Mesenchymal stem cell (in vitro differentiated cells and primary cell): ENCODE results near the gene ZCCHC7.
A peak's percentile ranks its signal among the peaks of the same experiment; 100 is the strongest.

Source experiments
- DNase-seq: peaks from one replicate; pipeline ENCODE4 v3.0.0-alpha.2; 2013
- H2AFZ ChIP-seq: one replicate; pipeline ENCODE4 v1.6.1; 2013; ENCODE audit warnings: low read depth, mild to moderate bottlenecking, control low read depth, inconsistent platforms, low read length, moderate library complexity
- H2AK5ac ChIP-seq: 2 replicates; pipeline ENCODE4 v1.6.1; 2013; ENCODE audit warnings: low read length, moderate library complexity, mild to moderate bottlenecking, inconsistent platforms; ENCODE audit not compliant: severe bottlenecking
- H2BK120ac ChIP-seq: one replicate; pipeline ENCODE4 v1.6.1; 2013; ENCODE audit warnings: low read depth, mild to moderate bottlenecking, inconsistent platforms, low read length, moderate library complexity
- H2BK12ac ChIP-seq, 2 experiments: one replicate each; pipeline ENCODE4 v1.6.1; 2013; ENCODE audit warnings: inconsistent platforms in 2 of 2, low read length in 2 of 2, mild to moderate bottlenecking in 2 of 2, moderate library complexity in 2 of 2, control low read depth in 1 of 2
- H2BK15ac ChIP-seq: one replicate; pipeline ENCODE4 v1.6.1; 2013; ENCODE audit warnings: mild to moderate bottlenecking, low read depth, inconsistent platforms; ENCODE audit not compliant: poor library complexity, severe bottlenecking
- H2BK5ac ChIP-seq: 2 replicates; pipeline ENCODE4 v1.6.1; 2013; ENCODE audit warnings: low read depth, mild to moderate bottlenecking, low read length, control low read depth, inconsistent platforms; ENCODE audit not compliant: poor library complexity, severe bottlenecking
- H3K14ac ChIP-seq, 2 experiments: one replicate each; pipeline ENCODE4 v1.6.1; 2013; ENCODE audit warnings: inconsistent platforms in 2 of 2, low read length in 2 of 2, control low read depth in 1 of 2, mild to moderate bottlenecking in 1 of 2, moderate library complexity in 1 of 2
- H3K18ac ChIP-seq, 2 experiments: one replicate each; pipeline ENCODE4 v1.6.1; 2013; ENCODE audit warnings: inconsistent platforms in 2 of 2, low read length in 2 of 2, control low read depth in 1 of 2, low read depth in 1 of 2, mild to moderate bottlenecking in 1 of 2
- H3K23ac ChIP-seq, 2 experiments: one replicate each; pipeline ENCODE4 v1.6.1; 2013; ENCODE audit warnings: inconsistent platforms in 2 of 2, low read length in 2 of 2, mild to moderate bottlenecking in 2 of 2, moderate library complexity in 2 of 2, control low read depth in 1 of 2
- H3K27ac ChIP-seq: 2 replicates; pipeline ENCODE4 v1.5.1; 2013; ENCODE audit warnings: mild to moderate bottlenecking, moderate library complexity, low read length, control low read depth, inconsistent platforms; ENCODE audit not compliant: poor library complexity, severe bottlenecking
- H3K27me3 ChIP-seq, 2 experiments: 2 replicates each; pipeline versions ENCODE4 v1.6.1 to v1.7.0; 2013; ENCODE audit warnings: low read length in 2 of 2, mild to moderate bottlenecking in 2 of 2, moderate library complexity in 2 of 2, control low read depth in 1 of 2, inconsistent platforms in 1 of 2; ENCODE audit not compliant: control insufficient read depth in 1 of 2, insufficient read depth in 1 of 2
- H3K36me3 ChIP-seq, 2 experiments: 2 replicates each; pipeline versions ENCODE4 v1.6.1 to v1.7.0; 2013; ENCODE audit warnings: low read length in 2 of 2, control low read depth in 1 of 2, inconsistent platforms in 1 of 2, low read depth in 1 of 2, mild to moderate bottlenecking in 1 of 2; ENCODE audit not compliant: insufficient read depth in 2 of 2, control insufficient read depth in 1 of 2
- H3K4ac ChIP-seq, 2 experiments: one replicate each; pipeline ENCODE4 v1.6.1; 2013; ENCODE audit warnings: inconsistent platforms in 2 of 2, low read length in 2 of 2, mild to moderate bottlenecking in 2 of 2, moderate library complexity in 2 of 2, control low read depth in 1 of 2, low read depth in 1 of 2
- H3K4me1 ChIP-seq: 2 replicates; pipeline ENCODE4 v1.6.1; 2013; ENCODE audit warnings: low read depth, low read length, control low read depth; ENCODE audit not compliant: control insufficient read depth, insufficient read depth
- H3K4me2 ChIP-seq: 2 replicates; pipeline ENCODE4 v1.6.1; 2013; ENCODE audit warnings: low read length, mild to moderate bottlenecking, inconsistent platforms; ENCODE audit not compliant: poor library complexity, severe bottlenecking
- H3K4me3 ChIP-seq, 2 experiments: 2 replicates each; pipeline versions ENCODE4 v1.5.1 to v1.7.0; 2013; ENCODE audit warnings: low read length in 2 of 2, mild to moderate bottlenecking in 2 of 2, control low read depth in 1 of 2, low read depth in 1 of 2; ENCODE audit not compliant: insufficient read depth in 1 of 2
- H3K79me1 ChIP-seq: replicated peaks from 2 replicates; pipeline ENCODE4 v1.6.1; 2013; ENCODE audit warnings: mild to moderate bottlenecking, control low read depth, low read length, inconsistent platforms; ENCODE audit not compliant: poor library complexity, severe bottlenecking
- H3K9ac ChIP-seq: 2 replicates; pipeline ENCODE4 v1.7.0; 2013; ENCODE audit warnings: mild to moderate bottlenecking, low read length, moderate library complexity
- H3K9me3 ChIP-seq: 2 replicates; pipeline ENCODE4 v1.7.0; 2013; ENCODE audit warnings: mild to moderate bottlenecking, low read length; ENCODE audit not compliant: control insufficient read depth
- H4K8ac ChIP-seq: one replicate; pipeline ENCODE4 v1.6.1; 2013; ENCODE audit warnings: inconsistent platforms, mild to moderate bottlenecking, low read length, moderate library complexity
- H4K91ac ChIP-seq: one replicate; pipeline ENCODE4 v1.6.1; 2013; ENCODE audit warnings: mild to moderate bottlenecking, low read length, inconsistent platforms
- WGBS: methylation state at CpG from one replicate; pipeline ENCODE4 v1.1.7; 2013; ENCODE audit warnings: mixed read lengths; 5-methylcytosine and 5-hydroxymethylcytosine counted together

The ZCCHC7 gene

GRCh38 chr9:37209431-37210386 is 89.3 kb downstream of the ZCCHC7 start:
- peaks cover 19% of the 10 kb centered on the region for H3K79me1 ChIP-seq
- H2BK5ac ChIP-seq, result no peak overlapping the region
- no peak overlapping the region for H2BK12ac ChIP-seq
- no peaks in the 10 kb centered on the region for H3K9me3 ChIP-seq
- H3K14ac ChIP-seq, result no peak overlapping the region
- H4K91ac ChIP-seq, result no peak overlapping the region
- no peak overlapping the region for H3K9ac ChIP-seq
- no peak overlapping the region for H3K4ac ChIP-seq
- peaks cover 9 to 11% of the 10 kb centered on the region in 2 experiments for H3K36me3 ChIP-seq
- H3K18ac ChIP-seq, result no peak overlapping the region
- peak; percentile 36 for DNase-seq
- H2AK5ac ChIP-seq, result no peak overlapping the region
- no peak overlapping the region for H2BK120ac ChIP-seq
- H2BK15ac ChIP-seq, result no peak overlapping the region
- no peak overlapping the region for H3K4me2 ChIP-seq
- H3K4me1 ChIP-seq, result no peaks in the 10 kb centered on the region
- H3K4me3 ChIP-seq, result no peak overlapping the region
- H4K8ac ChIP-seq, result no peak overlapping the region
- no peak overlapping the region for H2AFZ ChIP-seq
- H3K27me3 ChIP-seq, result no peaks in the 10 kb centered on the region
- no peak overlapping the region for H3K23ac ChIP-seq
- no peak overlapping the region for H3K27ac ChIP-seq
- no CpG with 5 or more reads among the region's 2 CpGs for WGBS

GRCh38 chr9:37210737-37211523 is 90.6 kb downstream of the ZCCHC7 start:
- no peak overlapping the region for H4K8ac ChIP-seq
- no peak overlapping the region for H4K91ac ChIP-seq
- 84% methylated on average over 3 of the region's 3 CpGs for WGBS
- H3K27me3 ChIP-seq, result no peaks in the 10 kb centered on the region
- no peak overlapping the region for H3K27ac ChIP-seq
- H2BK15ac ChIP-seq, result no peak overlapping the region
- no peak overlapping the region for H2BK120ac ChIP-seq
- H2AK5ac ChIP-seq, result no peak overlapping the region
- H2BK12ac ChIP-seq, result no peak overlapping the region
- no peak overlapping the region for H3K9ac ChIP-seq
- H3K79me1 ChIP-seq, result peaks cover 14% of the 10 kb centered on the region
- no peaks in the 10 kb centered on the region for H3K9me3 ChIP-seq
- peaks cover 9 to 11% of the 10 kb centered on the region in 2 experiments for H3K36me3 ChIP-seq
- H3K4me1 ChIP-seq, result no peaks in the 10 kb centered on the region
- H3K4ac ChIP-seq, result no peak overlapping the region
- no peak overlapping the region for H3K23ac ChIP-seq
- H2AFZ ChIP-seq, result no peak overlapping the region
- H3K18ac ChIP-seq, result no peak overlapping the region
- no peak overlapping the region for H3K14ac ChIP-seq
- no peak overlapping the region for H3K4me2 ChIP-seq
- no peak overlapping the region for H2BK5ac ChIP-seq
- DNase-seq, result no peak
- no peak overlapping the region for H3K4me3 ChIP-seq

GRCh38 chr9:37212435-37212834 is 92.1 kb downstream of the ZCCHC7 start:
- H3K4me1 ChIP-seq, result no peaks in the 10 kb centered on the region
- H2BK120ac ChIP-seq, result no peak overlapping the region
- H2BK15ac ChIP-seq, result no peak overlapping the region
- no peak overlapping the region for H2AK5ac ChIP-seq
- H2BK5ac ChIP-seq, result no peak overlapping the region
- WGBS, result 93% methylated on average over 2 of the region's 2 CpGs
- H3K27ac ChIP-seq, result no peak overlapping the region
- H3K79me1 ChIP-seq, result peaks cover 8% of the 10 kb centered on the region
- no peaks in the 10 kb centered on the region for H3K27me3 ChIP-seq
- no peak overlapping the region for H2AFZ ChIP-seq
- no peak for DNase-seq
- H4K8ac ChIP-seq, result no peak overlapping the region
- H3K9ac ChIP-seq, result no peak overlapping the region
- H4K91ac ChIP-seq, result no peak overlapping the region
- H3K4ac ChIP-seq, result no peak overlapping the region
- H3K23ac ChIP-seq, result no peak overlapping the region
- H3K4me3 ChIP-seq, result no peak overlapping the region
- H3K18ac ChIP-seq, result no peak overlapping the region
- no peaks in the 10 kb centered on the region for H3K9me3 ChIP-seq
- no peak overlapping the region for H2BK12ac ChIP-seq
- H3K14ac ChIP-seq, result no peak overlapping the region
- H3K36me3 ChIP-seq, result peaks cover 4 to 6% of the 10 kb centered on the region in 2 experiments
- no peak overlapping the region for H3K4me2 ChIP-seq

- H3K36me3 ChIP-seq, result no peaks in the 10 kb centered on the region
- peak overlapping the region; percentile 31 for H3K9ac ChIP-seq
- peaks cover 5% of the 10 kb centered on the region for H3K79me1 ChIP-seq
- no peak overlapping the region for H3K4me3 ChIP-seq
- no peak overlapping the region for H3K23ac ChIP-seq
- no peak overlapping the region for H3K27ac ChIP-seq
- H3K14ac ChIP-seq, result no peak overlapping the region
- no peak overlapping the region for H2BK120ac ChIP-seq
- no peak overlapping the region for H2BK15ac ChIP-seq
- H2BK12ac ChIP-seq, result no peak overlapping the region
- no peaks in the 10 kb centered on the region for H3K27me3 ChIP-seq
- H3K4me2 ChIP-seq, result no peak overlapping the region
- WGBS, result 80% methylated on average over 2 of the region's 4 CpGs
- no peak overlapping the region for H2AFZ ChIP-seq
- H4K8ac ChIP-seq, result no peak overlapping the region
- no peaks in the 10 kb centered on the region for H3K9me3 ChIP-seq
- H4K91ac ChIP-seq, result no peak overlapping the region
- H3K4me1 ChIP-seq, result no peaks in the 10 kb centered on the region
- H2BK5ac ChIP-seq, result no peak overlapping the region
- DNase-seq, result no peak
- H2AK5ac ChIP-seq, result no peak overlapping the region
- H3K4ac ChIP-seq, result no peak overlapping the region
- H3K18ac ChIP-seq, result no peak overlapping the region
Observed at GRCh38 chr9:37215381-37215780, 95.0 kb downstream of the ZCCHC7 start.
